Activated CD4-positive, alpha-beta T cell treated with anti-CD3 and anti-CD28 coated beads, Interleukin-2, amount 50 U/mL, for 4 hours (primary cell): ENCODE measurements around the gene IRAK1.
"Not testable (repeated sequence)": the region's sequence is repeated elsewhere in the genome, so short reads cannot be mapped to it uniquely, and the experiment has no call there.

Experiments used
- DNase-seq, 2 experiments: peaks; one replicate each; pipeline ENCODE4 v3.0.0-alpha.2; 2020

IRAK1 gene

DNA sequence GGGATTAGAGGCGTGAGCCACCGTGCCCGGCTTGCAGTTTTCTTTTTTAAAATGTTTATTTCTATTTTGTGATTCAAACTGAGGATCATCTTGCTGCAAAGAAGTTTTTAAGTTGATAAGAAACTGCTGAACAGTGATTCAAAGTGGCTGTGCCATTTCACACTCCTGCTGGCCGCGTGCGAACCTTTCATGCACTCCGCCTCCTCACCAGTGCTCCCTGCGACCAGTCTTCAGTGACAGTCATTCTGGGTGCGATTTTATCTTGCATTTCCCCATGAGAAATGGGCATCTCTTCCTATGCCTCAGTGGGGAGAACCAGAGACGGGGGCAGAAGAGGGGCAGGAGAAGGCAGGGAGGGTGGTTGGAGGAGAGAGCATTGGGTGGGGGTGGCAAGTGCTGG is 25.7 kb downstream of the IRAK1 start:
- DNase-seq = no peak

DNA sequence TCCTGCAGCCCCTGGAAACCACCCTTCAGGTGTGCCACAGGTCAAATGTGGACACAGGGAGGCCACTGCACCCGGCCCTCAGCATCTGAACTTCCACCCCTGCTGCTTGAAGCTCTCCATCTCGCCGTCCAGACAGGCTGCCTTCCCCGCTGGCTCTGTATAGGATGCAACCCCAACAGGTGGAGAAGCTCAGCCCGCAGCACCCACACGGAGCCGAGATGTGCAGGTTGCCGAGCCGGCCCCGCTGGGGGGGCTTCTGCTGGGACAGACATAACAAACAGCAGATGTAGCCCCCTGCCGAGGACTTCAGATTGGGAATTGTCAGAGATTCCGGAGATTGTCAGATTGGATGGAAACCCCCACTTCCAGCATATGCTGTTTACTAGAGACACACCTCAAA is 26.6 kb downstream of the IRAK1 start:
- DNase-seq = no peak

DNA sequence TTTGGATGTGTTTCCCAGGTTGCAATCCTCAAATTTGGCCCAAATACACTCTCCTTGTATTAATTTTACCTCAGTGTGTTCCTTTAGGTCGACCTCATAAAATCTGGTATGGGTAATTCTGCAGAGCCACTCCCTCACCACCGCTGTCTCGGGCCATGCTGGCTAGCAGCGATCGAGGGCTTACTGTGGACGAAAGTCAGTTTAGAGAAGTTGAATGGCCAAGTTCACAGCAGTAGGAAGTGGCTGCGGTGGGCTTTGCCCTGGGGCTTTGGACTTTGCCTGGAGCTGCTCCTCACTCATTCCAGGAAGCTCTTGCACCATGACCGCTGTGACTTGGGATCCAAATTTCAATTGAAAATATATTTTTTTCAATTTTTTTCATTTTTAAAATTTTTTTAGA is 27.5 kb downstream of the IRAK1 start:
- no peak for DNase-seq

DNA sequence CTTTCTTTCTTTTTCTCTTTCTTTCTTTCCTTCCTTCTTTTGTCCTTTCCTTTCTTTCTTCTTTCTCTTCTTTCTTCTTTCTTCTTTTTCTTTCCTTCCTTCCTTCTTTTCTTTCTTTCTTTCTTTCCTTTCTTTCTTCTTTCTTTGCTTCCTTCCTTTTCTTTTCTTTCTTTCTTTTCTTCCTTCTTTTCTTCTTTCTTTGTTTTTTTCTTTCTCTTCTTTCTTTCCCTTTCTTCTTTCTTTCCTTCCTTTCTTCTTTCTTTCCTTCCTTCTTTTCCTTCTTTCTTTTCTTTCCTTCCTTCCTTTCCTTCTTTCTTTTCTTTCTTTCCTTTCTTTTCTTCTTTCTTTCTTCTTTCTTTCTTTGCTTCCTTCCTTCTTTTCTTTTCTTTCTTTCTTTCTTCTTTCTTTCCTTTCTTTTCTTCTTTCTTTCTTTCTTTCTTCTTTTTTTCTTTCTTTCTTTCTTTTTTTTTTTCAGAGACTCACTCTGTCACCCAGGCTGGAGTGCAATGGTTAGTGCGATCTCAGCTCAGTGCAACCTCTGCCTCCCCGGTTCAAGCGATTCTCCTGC is 28.6 kb downstream of the IRAK1 start:
- no peak for DNase-seq

GRCh38 chrX:153989973-153990655 is 29.6 kb downstream of the IRAK1 start:
- DNase-seq = no peak

DNA sequence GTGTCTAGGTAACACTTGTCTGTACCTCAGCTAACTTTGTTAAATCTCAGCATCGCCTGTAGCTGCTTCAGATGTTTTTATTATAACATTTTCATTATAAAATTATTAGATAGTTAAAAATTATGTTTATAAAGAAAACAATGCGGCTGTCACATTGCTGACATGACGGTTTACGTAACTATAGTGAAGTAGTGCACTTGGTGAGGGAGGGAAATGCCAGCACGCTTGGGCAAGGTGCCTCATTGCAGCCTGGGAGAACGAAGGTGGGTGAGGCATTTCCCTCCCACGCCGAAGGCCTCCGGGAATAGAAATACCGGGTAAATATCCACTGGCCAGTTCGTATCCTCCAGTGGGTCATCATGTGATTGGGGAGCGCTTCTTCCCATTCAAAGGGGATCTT is 31.2 kb downstream of the IRAK1 start:
- no peak for DNase-seq

GRCh38 chrX:153984351-153985178 is 35.1 kb downstream of the IRAK1 start:
- peak in 1 of 2 experiments; percentile 36 for DNase-seq

- no peak for DNase-seq
Observed at GRCh38 chrX:153983321-153983801, 36.3 kb downstream of the IRAK1 start.

- peak; percentile 46 to 49 for DNase-seq
Observed at GRCh38 chrX:153981771-153982533, 37.8 kb downstream of the IRAK1 start.

DNA sequence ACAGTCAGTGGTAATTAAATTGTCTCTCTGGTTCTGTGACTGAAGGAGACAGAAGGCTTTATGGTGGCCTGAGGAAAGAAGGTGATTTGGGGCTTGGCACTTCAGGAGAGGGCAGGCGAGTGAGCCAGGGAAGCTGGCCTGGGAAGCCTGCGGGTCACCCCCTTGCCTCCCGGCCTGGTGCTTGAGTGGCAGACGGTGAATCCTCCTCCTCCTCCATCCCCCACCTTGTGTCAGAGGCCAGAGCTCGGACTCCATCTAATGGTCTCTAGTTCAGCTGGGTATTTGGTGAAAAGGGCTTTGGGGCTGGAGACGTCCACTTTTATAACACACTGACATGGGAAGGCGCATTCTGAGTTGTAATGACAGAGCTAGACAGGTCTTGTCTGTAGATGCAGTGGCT is 38.5 kb downstream of the IRAK1 start:
- no peak for DNase-seq

DNA sequence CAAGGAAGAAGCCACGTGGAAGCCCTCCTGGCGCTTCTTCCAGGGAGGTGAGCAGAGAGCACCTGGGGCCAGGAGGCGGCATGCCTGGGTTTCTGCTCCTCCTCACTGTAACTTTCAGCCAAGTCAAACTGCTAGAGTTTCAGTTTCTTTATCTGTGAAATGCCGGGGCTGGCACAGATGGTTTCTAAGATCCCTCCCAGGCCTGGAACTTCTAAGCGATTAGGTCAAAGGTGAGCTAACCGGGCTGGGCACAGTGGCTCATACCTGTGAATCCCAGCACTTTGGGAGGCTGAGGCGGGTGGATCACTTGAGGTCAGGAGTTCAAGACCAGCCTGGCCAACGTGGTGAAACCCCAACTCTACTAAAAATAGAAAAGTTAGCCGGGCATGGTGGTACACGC is 39.3 kb downstream of the IRAK1 start:
- not testable (repeated sequence) for DNase-seq

DNA sequence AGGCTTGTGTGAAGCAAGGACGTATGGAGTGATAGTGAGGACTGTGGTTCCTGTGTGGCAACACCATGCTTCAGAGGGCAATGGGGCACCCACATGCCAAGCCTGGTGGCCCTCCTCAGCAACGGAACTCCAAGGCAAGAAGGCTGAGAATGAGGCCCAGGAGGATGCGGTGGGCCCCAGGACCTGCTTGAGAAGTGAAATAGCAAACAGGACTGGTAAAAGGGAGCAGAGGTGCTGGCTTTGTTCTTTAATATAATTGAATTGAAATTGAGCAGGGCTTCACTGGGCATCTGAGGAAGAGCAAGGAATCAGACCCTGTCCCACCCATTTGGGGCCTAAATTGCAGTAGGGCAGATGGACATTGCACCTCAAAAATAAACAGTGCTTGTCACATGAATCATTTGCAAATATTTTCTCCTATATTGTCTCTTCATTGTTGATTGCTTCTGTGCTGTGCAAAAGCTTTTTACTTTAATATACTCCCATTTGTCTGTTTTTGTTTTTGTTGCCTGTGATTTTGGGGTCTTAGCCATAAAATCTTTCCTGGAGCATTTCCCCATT is 44.9 kb downstream of the IRAK1 start:
- DNase-seq = no peak

- DNase-seq = no peak
Observed at GRCh38 chrX:153974003-153974725, 45.5 kb downstream of the IRAK1 start.

DNA sequence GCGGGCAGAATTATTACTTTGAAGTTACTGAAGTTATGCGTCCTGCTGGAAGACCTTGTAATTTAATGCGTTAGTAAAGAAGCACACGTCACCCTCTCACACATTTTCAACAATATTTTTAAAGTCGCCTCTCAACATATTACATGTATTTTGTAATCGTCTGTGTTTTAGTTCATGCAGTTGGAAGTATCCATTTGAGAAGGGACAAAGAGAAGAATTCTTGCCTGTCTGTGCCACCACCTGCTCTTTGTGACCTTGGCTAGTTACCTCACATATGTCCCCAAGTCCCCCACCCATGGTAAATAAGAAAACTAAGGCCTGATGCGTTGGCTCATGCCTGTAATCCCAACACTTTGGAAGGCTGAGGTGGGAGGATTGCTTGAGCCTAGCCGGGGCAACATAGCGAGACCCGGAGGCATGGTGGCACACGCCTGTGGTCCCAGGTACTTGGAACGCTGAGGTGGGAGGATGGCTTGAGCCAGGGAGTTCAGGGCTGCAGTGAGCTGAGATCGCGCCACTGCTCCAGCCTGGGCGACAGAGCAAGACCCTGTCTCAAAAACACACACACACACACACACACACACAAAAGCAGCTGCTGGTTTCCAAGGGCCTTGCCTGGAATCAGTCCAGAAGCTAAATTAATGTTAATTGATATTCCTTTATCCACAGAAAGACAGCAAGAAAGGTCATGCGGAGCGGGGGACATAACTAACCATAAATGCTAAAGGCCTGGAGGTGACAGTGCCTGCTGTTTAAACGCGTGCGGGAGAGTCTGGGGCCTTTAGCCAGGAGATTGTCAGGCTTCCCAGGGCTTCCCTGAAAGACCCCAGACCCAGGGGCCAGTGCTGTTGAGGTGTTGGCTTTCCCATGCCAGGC is 46.3 kb downstream of the IRAK1 start:
- no peak for DNase-seq

DNA sequence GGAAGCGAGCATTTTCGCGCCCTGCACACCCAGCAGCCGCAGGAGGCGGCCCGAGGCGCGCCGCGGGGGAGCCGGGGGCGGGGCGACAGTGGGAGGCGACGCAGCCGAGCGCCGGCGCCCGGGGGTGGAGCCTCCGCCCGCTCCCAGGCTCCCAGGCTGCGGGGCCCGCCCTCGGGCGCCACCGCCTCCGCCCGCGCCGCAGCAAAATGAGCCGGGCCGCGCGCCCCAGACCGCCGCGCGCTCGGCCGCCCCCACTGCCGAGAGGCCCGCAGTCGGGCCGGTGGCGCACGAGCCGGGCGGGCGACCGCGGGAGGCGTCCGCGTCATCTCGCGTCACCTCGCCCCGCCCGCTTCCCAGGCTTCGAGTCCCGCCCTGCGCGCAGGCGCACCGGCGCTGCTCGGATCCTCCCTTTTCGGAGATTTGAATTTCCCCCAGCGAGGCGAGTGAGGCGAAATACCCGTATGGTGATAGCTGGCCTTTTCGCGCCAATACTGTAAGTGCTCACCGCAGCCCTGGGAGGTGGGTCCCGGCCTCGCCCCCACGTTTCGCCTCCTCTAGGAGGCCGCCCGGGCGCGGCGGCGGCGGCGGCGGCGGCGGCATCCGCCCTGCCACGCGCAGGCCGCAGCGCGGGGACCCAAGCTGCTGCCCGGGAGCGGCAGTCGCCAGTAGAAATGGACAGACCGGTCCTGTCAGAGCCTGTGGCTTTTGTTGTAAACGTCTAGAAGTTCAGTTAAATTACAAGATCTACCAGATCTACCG is 47.2 kb downstream of the IRAK1 start, which contains the start of gene TMEM187:
Gene TMEM187 (plus strand): TSS at position 387 of the 759 bp plus-strand sequence. CDS start 9,309 bp downstream, outside the sequence.
- peak; percentile 77 to 80 for DNase-seq

DNA sequence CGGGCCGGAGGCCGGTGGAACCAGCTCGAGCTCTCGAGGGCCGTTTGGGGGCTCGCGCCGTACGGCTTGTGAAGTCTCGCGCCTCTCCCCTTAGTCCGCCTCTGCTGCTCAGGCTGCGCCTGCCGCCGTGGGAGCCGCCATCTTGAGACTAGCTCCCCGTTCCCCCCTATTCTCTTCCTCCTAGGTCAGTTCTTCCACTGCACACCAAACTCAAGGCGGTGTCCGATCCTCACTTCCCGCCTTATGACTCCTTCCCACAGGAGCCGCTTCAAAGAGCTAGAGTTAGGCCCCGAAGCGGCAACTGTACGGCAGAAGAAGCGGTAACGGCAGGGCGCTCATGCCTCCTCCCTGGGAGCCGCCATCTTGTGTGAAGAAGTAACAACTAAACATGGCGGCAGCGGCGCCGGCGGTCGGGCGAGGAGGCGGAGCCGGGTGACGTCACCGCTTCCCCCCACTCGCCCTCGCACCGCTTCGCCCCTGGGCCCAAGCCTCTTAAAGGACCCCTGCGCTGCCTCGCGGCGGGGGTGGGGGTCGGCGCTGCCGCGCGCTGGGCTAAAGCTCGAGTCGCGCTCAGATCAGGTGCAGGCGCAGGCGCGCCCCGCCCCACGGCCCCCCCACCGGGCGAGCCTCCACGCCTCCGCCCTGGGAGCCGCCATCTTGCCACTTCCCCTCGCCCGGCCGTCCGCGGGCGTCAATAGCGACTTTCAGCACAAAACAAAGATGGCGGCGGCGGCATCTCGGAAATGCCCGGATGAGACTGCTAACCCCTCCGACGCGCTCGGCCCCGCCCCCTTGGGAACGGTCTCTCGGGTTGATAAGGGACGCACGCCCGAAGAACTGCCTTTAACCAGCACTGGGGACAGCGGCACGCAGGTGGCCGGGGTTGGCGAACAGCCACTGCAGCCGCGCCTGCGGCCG is 48.0 kb downstream of the IRAK1 start, which contains the start of gene HCFC1:
Gene HCFC1 (minus strand): TSS at position 369 of the 918 bp plus-strand sequence. CDS start 978 bp downstream, outside the sequence.
- DNase-seq = peak; percentile 85 to 88

GRCh38 chrX:153971124-153971449 is 48.6 kb downstream of the IRAK1 start:
- DNase-seq = peak; percentile 79 to 83

GRCh38 chrX:153970357-153971123 is 49.2 kb downstream of the IRAK1 start:
- peak in 1 of 2 experiments; percentile 20 for DNase-seq
